ENCODE measurements around the gene SLC40A1. TPM values are rescaled to one million over a fixed set of nuclear protein-coding genes. Genes with fewer than 3 reads are reported as not detected.

SLC40A1 gene
- total RNA-seq, 1 experiment from 2014 or later = not detected

DNA sequence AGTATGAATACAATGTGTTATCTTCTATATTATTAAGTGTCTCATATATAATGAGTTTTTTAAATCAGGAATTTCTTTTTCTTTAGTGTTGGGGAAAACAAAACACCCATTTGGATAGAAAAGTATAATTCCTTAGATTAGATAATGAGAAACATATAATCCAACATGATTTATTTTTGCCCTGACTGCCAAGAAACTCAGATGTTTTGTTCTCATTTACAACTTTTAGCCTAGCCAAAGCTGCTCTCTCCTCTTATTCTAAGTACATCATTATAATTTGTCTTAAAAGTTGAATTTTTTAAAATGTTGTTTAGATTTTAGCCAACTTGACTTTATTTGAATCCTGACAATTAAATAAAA lies 68.6 kb downstream of the SLC40A1 start:
- Histone ChIP-seq H3K4me1 (ENCODE audit: low read length) (no peaks in the 10 kb centered on the region), H3K79me2 (ENCODE audit: low read length) (no peaks in the 10 kb centered on the region), H3K4me2 (ENCODE audit: low read depth, low read length, poor library complexity, severe bottlenecking) (no peak overlapping the region), H3K27me3 (ENCODE audit: low read length) (no peaks in the 10 kb centered on the region), H3K4me3 (ENCODE audit: low read length) (no peak overlapping the region), H3K9me3 (ENCODE audit: low read length) (no peaks in the 10 kb centered on the region), H4K20me1 (ENCODE audit: insufficient read depth, low read depth, low read length) (no peaks in the 10 kb centered on the region), H2AFZ (ENCODE audit: low read length) (no peak overlapping the region), H3K9ac (ENCODE audit: low read length) (no peak overlapping the region), H3K9me2 (replicated peaks; ENCODE audit: insufficient read depth, low read length) (no peaks in the 10 kb centered on the region), H3K27ac (ENCODE audit: low read length) (no peak overlapping the region), H3K36me3 (ENCODE audit: insufficient read depth, low read length) (no peaks in the 10 kb centered on the region)
- DNase-seq = no peak

DNA sequence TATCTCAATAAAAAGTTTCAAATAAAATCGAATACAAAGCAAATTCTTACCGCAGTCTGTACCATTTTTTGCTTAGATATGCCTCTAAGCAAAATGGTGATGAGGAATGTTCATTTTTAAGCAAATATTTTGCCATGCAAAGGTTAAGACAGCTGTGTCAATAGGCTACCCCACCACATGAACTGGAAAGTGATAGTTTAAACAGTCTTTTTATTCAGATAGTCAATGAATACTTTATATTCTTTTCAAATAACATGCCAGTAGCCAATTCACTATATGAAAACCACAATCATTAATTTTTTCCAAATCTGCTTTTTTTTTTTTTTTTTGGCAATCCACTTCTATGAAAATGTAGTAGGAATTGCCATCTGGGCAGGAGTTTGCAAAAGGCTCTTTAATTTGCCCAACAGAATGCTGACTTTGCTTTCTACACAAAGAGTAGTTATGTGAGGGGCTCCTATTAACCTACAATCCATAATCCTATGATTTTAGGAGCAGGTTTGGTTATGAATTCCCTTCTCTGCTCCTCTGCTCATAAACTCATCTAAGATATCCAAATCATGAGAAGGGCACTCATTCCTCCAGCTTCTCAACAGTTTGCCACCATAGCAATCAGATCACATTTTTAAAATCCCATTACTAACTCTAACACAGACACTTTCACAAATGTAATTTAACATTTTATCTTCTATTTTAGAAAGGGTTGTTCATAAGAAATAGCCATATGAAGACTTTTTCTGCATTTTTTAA lies 69.2 kb downstream of the SLC40A1 start:
- no peaks in the 10 kb centered on the region for H3K9me2 ChIP-seq (replicated peaks; ENCODE audit: insufficient read depth, low read length)
- no peak for DNase-seq
- no peaks in the 10 kb centered on the region for H3K27me3 ChIP-seq (ENCODE audit: low read length)
- H3K9ac ChIP-seq (ENCODE audit: low read length) = no peak overlapping the region
- H3K9me3 ChIP-seq (ENCODE audit: low read length) = no peaks in the 10 kb centered on the region
- H3K4me1 ChIP-seq (ENCODE audit: low read length) = no peaks in the 10 kb centered on the region
- no peaks in the 10 kb centered on the region for H4K20me1 ChIP-seq (ENCODE audit: insufficient read depth, low read depth, low read length)
- no peak overlapping the region for H3K27ac ChIP-seq (ENCODE audit: low read length)
- no peak overlapping the region for H3K4me2 ChIP-seq (ENCODE audit: low read depth, low read length, poor library complexity, severe bottlenecking)
- H3K79me2 ChIP-seq (ENCODE audit: low read length) = no peaks in the 10 kb centered on the region
- H3K4me3 ChIP-seq (ENCODE audit: low read length) = no peak overlapping the region
- no peak overlapping the region for H2AFZ ChIP-seq (ENCODE audit: low read length)
- no peaks in the 10 kb centered on the region for H3K36me3 ChIP-seq (ENCODE audit: insufficient read depth, low read length)

Other genes with a start within 250 kb of the SLC40A1 start
- gene WDR75, start 139.3 kb downstream of the SLC40A1 start, total RNA-seq (2014; rRNA removed; shearing (Covaris generic); ENCODE audit: low replicate concordance) = 44.0 and 82.7 TPM in 2 replicates
- 35.4 and 43.8 TPM in 2 replicates for gene ASNSD1, start 80.7 kb upstream of the SLC40A1 start, total RNA-seq (2014; rRNA removed; shearing (Covaris generic); ENCODE audit: low replicate concordance)
- 5.7 and 24.9 TPM in 2 replicates for gene ANKAR, start 93.9 kb upstream of the SLC40A1 start, total RNA-seq (2014; rRNA removed; shearing (Covaris generic); ENCODE audit: low replicate concordance)
- gene OSGEPL1, start 182.0 kb upstream of the SLC40A1 start, total RNA-seq (2014; rRNA removed; shearing (Covaris generic); ENCODE audit: low replicate concordance) = 1.4 and 11.0 TPM in 2 replicates
- 132 and 223 TPM in 2 replicates for gene ORMDL1, start 203.6 kb upstream of the SLC40A1 start, total RNA-seq (2014; rRNA removed; shearing (Covaris generic); ENCODE audit: low replicate concordance)
- gene PMS1, start 203.7 kb upstream of the SLC40A1 start, total RNA-seq (2014; rRNA removed; shearing (Covaris generic); ENCODE audit: low replicate concordance) = 29.7 and 41.9 TPM in 2 replicates